22Rv1 (cell line): ENCODE data around the gene GAL.

ENCODE experiments used
- CTCF ChIP-seq: fragments of 450-650 bp; IDR thresholded peaks from 2 replicates; pipeline ENCODE4 v1.5.1; 2017; ENCODE audit warnings: mild to moderate bottlenecking
- ZFX ChIP-seq: fragments of 450-650 bp; IDR thresholded peaks from 2 replicates; pipeline ENCODE4 v1.6.1; 2017; ENCODE audit warnings: antibody characterized with exemption, borderline replicate concordance

DNA sequence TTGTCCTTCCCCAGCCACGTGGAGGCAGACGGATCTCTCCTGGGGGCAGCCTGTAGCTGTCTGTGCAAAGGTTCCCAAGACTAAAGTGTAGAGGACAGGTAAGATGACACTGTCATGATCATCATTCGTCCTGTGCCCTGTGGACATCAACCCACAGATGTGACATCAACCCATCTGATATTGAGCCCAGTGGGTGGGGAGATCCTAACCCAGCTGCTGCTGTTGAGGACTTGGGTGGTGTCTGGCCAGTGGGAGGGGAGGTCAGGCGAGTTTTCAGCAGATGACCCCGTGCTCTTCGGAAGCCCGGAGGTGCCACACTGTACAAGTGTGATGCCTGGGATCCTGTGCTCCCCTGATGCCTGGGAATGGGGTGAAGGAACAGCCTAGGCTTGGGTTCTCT lies 1.2 kb upstream of the GAL start:
- no peak for TF ChIP-seq CTCF
- TF ChIP-seq ZFX = no peak
